CD4-positive, alpha-beta T cell treated with Interleukin-1 beta for 1 hour (primary cell): ENCODE results near the gene LKAAEAR1.

ENCODE experiments used
- DNase-seq, 2 donors: peaks; one replicate each; pipeline ENCODE4 v3.0.0-alpha.2; 2020 to 2022

Gene LKAAEAR1

GRCh38 chr20:64110411-64111068, 26.3 kb upstream of the LKAAEAR1 start:
- no peak for DNase-seq

DNA sequence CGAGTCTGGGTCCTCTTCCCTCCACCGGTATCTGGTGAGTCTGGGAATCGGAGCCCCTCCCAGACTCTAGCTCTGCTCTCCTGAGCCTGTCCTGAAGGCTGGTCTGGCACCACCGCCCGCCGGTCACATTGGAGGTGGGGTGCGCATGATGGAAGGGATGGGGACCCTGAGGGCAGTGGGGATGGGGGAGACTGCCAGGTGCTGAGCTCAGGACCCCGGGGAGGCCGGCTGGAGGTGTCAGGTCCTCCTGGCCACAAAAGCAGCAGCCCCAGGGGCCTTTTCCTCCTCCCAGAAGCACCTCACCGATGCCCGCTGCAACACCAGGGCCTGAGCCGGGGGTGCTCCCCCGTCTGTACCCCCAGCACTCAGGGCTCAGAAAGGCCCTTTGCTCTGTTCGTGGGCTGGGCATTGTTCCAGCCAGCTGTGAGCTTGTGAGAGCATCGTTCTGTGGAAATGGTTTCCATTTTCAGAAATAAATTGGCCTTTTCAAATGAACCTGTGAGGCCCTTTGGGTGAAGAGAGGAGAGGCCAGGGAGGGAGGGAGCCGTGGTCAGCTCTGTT, 25.7 kb upstream of the LKAAEAR1 start:
- no peak for DNase-seq

GRCh38 chr20:64108731-64109681, 24.8 kb upstream of the LKAAEAR1 start:
- no peak for DNase-seq

DNA sequence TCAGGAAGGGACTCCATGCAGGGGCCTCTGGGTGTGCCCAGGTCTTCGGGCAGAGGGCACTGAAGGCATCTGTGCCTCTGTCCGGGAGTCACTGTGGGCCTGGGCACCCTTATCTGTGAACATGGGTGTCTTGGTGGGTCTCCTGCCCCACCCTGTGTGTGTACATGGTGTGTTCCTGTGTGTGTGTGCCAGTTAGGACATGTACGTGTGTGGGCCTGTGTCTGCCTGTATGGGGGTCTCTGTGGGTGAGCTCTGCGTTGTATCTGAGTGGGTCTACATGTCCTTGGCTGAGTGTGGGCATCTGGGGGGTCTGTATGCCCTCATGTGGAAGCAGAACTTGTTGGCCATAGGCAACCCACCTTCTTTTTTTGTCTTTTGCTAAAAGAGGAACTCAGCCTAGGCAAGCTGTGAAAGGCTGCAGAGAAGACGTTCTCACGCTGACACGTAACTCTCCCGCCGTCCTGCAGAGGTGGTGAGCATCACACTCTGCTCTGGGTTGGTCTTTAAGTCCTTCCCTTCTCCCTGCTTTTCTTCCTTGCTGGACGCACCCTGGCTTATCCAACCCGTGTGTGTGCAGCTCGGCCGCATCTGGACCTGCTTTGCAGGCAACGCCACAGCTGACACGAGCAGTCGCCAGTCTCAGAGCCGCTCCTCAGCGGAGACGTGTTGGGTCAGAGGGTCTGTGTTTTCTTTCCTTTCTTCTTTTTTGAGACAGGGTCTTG, 23.7 kb upstream of the LKAAEAR1 start:
- DNase-seq: peak in 1 of 2 donors; percentile 14

DNA sequence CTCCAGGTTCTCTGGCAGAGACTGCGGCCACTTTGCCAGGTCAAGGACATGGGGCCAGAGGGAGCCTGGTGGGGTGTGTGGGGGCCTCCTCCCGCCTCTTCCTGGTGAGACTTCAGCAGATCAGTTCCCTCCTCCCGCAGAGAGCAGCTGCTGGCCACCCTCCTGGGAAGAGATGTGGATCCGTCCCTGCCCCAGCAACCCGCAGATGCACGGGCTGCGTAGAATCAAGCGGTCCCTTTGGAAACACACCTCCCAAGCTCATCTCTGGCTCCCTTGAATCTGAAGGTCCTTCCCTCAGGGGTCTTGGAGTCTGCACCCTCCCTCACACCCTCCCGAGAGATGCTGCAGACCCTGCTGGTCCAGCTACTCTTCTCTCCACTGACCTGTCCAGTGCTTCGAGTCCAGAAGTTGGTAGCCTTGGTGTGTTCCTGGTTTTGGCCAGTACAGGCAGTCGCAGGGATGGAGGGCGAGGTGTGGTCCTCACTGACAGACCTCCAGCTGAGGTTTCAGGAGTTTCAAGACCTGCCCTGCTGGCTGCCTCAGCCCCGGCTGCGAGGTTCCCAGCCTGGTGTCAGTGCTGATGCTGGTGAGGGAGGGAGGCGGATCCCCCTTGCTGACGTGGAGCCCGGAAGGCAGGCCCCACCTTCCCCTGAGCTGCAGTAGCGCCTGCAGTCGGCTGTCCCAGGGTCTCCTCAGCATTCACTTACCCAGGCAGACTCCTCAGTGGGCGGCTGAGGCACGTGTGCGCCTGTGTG, 23.0 kb upstream of the LKAAEAR1 start, which contains the start of gene NPBWR2:
NPBWR2 (minus strand) TSS at position 585 of the 755 bp plus-strand sequence. CDS start 734 bp downstream, outside the sequence.
- peak in 1 of 2 donors; percentile 42 for DNase-seq

- no peak for DNase-seq
Observed at GRCh38 chr20:64106435-64106961, 22.3 kb upstream of the LKAAEAR1 start.

GRCh38 chr20:64105846-64106434, 21.7 kb upstream of the LKAAEAR1 start:
- no peak for DNase-seq

- DNase-seq: no peak
Observed at GRCh38 chr20:64104667-64105451, 20.7 kb upstream of the LKAAEAR1 start.

DNA sequence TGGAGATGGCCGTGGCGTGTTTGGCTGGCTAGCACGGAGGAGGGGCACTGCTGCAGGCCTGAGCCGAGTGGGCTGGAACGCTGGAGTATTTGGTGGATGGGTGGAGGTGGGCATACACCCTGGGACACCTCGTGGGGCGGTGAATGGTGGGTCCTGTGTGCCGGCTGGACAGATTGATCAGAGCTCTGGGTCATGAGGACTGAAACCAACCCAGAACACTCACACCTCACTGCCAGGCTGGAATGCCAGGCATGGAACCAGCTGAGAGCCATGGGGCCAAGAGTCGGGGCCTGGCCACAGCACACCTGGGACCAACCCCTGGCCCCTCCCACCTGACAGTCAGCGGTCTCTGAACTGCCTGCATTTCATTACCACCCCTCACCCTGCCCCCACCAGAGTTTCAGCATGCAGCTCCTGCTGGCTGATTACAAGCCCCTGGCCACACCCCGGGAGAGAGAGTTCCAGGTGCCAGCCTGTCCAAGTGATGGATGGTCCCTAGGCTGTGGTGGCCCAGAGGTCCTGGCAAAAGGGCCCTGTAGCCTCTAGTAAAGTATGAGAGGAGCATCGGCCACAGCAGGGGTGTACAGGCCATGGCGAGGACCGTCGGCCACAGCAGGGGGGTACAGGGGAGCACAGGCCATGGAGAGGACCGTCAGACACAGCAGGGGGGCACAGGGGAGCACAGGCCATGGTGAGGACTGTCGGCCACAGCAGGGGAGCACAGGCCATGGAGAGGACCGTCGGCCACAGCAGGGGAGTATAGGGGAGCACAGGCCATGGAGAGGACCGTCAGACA, 19.9 kb upstream of the LKAAEAR1 start:
- DNase-seq: no peak

GRCh38 chr20:64102647-64103354, 18.6 kb upstream of the LKAAEAR1 start:
- DNase-seq: no peak

- DNase-seq: peak; percentile 64
Observed at GRCh38 chr20:64101731-64102621, 17.8 kb upstream of the LKAAEAR1 start.

DNA sequence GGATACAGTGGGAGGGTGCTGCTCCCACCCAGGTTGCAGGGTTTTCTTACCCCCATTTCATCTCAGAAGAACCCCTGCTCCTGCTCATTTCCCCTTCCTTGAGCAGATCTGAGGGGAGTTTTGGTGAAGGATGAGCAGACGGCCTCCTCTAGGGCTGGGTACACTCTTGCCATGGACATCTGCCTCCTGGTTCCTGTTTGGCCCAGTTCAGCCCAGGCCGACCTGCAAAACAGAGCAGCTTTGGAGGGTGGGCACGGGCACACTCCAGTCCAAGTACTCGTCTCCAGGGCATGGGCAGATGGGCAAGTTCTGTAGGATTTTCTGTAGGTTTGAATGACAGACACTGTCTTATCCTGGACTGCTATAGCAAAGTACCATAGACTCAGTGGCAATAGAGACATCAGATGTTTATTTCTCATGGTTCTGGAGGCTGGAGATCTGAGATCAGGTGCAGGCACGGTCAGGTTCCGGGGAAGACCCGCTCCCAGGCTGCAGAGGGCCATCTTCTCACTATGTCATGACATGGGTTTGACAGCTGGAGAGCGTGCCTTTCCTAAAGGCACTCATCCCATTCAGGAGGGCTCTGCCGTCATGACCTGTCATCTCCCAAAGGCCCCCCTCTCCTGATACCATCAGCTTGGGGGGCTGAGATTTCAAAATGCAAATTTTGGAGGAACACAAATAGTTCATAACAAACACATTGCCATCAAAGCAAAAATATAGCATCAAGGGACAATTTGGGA, 16.9 kb upstream of the LKAAEAR1 start:
- DNase-seq: no peak

DNA sequence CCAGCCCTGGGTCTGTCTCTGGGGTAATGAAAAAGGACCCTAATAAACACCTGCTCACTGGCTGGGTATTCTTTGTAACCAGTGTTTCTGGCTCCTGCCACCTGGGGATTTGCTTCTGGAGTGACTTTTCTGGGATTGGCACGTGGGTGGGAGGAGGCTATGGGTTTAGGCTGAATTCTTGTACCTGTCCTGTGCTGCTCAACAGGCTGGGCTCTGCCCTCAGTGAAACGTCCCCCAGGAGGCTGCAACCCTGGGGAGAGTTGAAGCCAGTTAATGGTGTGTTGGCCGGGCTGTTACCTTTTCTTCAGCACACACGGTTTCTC, 16.3 kb upstream of the LKAAEAR1 start:
- DNase-seq: no peak

GRCh38 chr20:64099880-64100565, 15.8 kb upstream of the LKAAEAR1 start:
- peak; percentile 24 to 71 for DNase-seq

GRCh38 chr20:64099086-64099786, 15.0 kb upstream of the LKAAEAR1 start:
- no peak for DNase-seq

DNA sequence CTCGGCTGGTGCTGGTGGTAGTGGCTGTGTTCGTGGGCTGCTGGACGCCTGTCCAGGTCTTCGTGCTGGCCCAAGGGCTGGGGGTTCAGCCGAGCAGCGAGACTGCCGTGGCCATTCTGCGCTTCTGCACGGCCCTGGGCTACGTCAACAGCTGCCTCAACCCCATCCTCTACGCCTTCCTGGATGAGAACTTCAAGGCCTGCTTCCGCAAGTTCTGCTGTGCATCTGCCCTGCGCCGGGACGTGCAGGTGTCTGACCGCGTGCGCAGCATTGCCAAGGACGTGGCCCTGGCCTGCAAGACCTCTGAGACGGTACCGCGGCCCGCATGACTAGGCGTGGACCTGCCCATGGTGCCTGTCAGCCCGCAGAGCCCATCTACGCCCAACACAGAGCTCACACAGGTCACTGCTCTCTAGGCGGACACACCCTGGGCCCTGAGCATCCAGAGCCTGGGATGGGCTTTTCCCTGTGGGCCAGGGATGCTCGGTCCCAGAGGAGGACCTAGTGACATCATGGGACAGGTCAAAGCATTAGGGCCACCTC, 14.3 kb upstream of the LKAAEAR1 start:
- DNase-seq: no peak
